GM10248 (cell line): ENCODE measurements around the gene TCHHL1.
"Not testable (repeated sequence)": the region's sequence is repeated elsewhere in the genome, so short reads cannot be mapped to it uniquely, and the experiment has no call there.

Source experiments
- CTCF ChIA-PET: fragments of 300-600 bp; sonication (Branson Sonifier 250); formaldehyde crosslinking; extraction: SDS; loops from one replicate; lab custom pipeline; 2021; ENCODE audit warnings: antibody characterized with exemption; lab: Yijun Ruan, JAX
- POLR2A ChIA-PET: fragments of 350-650 bp; sonication (Branson Sonifier 250); formaldehyde crosslinking; extraction: SDS; loops from one replicate; lab custom pipeline; 2020; ENCODE audit warnings: antibody characterized with exemption; lab: Yijun Ruan, JAX
- DNase-seq: peaks from one replicate; pipeline ENCODE4 v3.0.0; 2012; ENCODE audit errors: extremely low spot score
- CTCF ChIP-seq: IDR thresholded peaks from 2 replicates; pipeline ENCODE4 v1.5.1; 2012; ENCODE audit warnings: mild to moderate bottlenecking, low read depth; ENCODE audit errors: extremely low read depth, missing control alignments, control extremely low read depth

TCHHL1 gene

GRCh38 chr1:152096931-152097330 is 8.1 kb upstream of the TCHHL1 start:
- ChIA-PET CTCF (no interaction called here), POLR2A (no interaction called here)
- no peak for TF ChIP-seq CTCF
- DNase-seq: no peak

- ChIA-PET CTCF (interaction anchor here (1.0 to 2.4 kb wide), 3 partner anchors 11 to 372 kb away, joined by 3 to 9 read pairs (median 3); no protein-coding TSS in a partner anchor), POLR2A (no interaction called here)
- DNase-seq: no peak
- TF ChIP-seq CTCF: no peak
Observed at GRCh38 chr1:152086760-152087159, 2.1 kb downstream of the TCHHL1 start.

GRCh38 chr1:152084853-152085252 is 4.0 kb downstream of the TCHHL1 start:
- TF ChIP-seq CTCF: no peak
- DNase-seq: no peak
- ChIA-PET POLR2A (no interaction called here), CTCF (no interaction called here)

- DNase-seq, POLR2A ChIA-PET, CTCF ChIA-PET: not testable (repeated sequence)
Observed at GRCh38 chr1:152081026-152081425, 7.8 kb downstream of the TCHHL1 start.

- DNase-seq, POLR2A ChIA-PET, CTCF ChIA-PET: not testable (repeated sequence)
Observed at GRCh38 chr1:152080494-152080893, 8.4 kb downstream of the TCHHL1 start.

- CTCF ChIA-PET: no interaction called here
- TF ChIP-seq CTCF: no peak
- POLR2A ChIA-PET: no interaction called here
Observed at GRCh38 chr1:152078831-152079441, 9.9 kb downstream of the TCHHL1 start.

GRCh38 chr1:152072311-152072710 is 16.6 kb downstream of the TCHHL1 start:
- ChIA-PET POLR2A (no interaction called here), CTCF (interaction anchor here (1.0 to 1.1 kb wide), 2 partner anchors 19 to 114 kb away, joined by 3 read pairs; no protein-coding TSS in a partner anchor)
- no peak for TF ChIP-seq CTCF
- no peak for DNase-seq

More at GRCh38 chr1:152078831-152079441, 9.9 kb downstream of the TCHHL1 start:
- no peak for DNase-seq

GRCh38 chr1:152071123-152071522 is 17.7 kb downstream of the TCHHL1 start:
- no peak for TF ChIP-seq CTCF
- POLR2A ChIA-PET: no interaction called here
- DNase-seq: no peak
- CTCF ChIA-PET: no interaction called here
